ENCODE data around the gene SAP30L.

The SAP30L gene

GRCh38 chr5:154445422-154446194, at the start of gene SAP30L:
Gene SAP30L, plus strand, starts transcription at chr5:154445997. Its CDS starts 608 bp downstream, at chr5:154446605.
- DNase-seq = peak; percentile 97

GRCh38 chr5:154396128-154396527, 49.7 kb upstream of the SAP30L start:
- DNase-seq = no peak

- no peak for DNase-seq
Observed at GRCh38 chr5:154397652-154398406, 48.0 kb upstream of the SAP30L start.

- DNase-seq = no peak
Observed at GRCh38 chr5:154400678-154401077, 45.1 kb upstream of the SAP30L start.

GRCh38 chr5:154401355-154401754, 44.4 kb upstream of the SAP30L start:
- no peak for DNase-seq

- DNase-seq = no peak
Observed at GRCh38 chr5:154401931-154402330, 43.9 kb upstream of the SAP30L start.

GRCh38 chr5:154402611-154403010, 43.2 kb upstream of the SAP30L start:
- DNase-seq = no peak

- DNase-seq = no peak
Observed at GRCh38 chr5:154403234-154403633, 42.6 kb upstream of the SAP30L start.

GRCh38 chr5:154403776-154404387, 41.9 kb upstream of the SAP30L start:
- no peak for DNase-seq

GRCh38 chr5:154405078-154405792, 40.6 kb upstream of the SAP30L start:
- peak; percentile 79 for DNase-seq

- no peak for DNase-seq
Observed at GRCh38 chr5:154406231-154406630, 39.6 kb upstream of the SAP30L start.

GRCh38 chr5:154406826-154407225, 39.0 kb upstream of the SAP30L start:
- DNase-seq = no peak

GRCh38 chr5:154408811-154409210, 37.0 kb upstream of the SAP30L start:
- DNase-seq = no peak

GRCh38 chr5:154409230-154409840, 36.5 kb upstream of the SAP30L start:
- no peak for DNase-seq

- no peak for DNase-seq
Observed at GRCh38 chr5:154410008-154410407, 35.8 kb upstream of the SAP30L start.

GRCh38 chr5:154410786-154411185, 35.0 kb upstream of the SAP30L start:
- no peak for DNase-seq

- DNase-seq = no peak
Observed at GRCh38 chr5:154411338-154411737, 34.5 kb upstream of the SAP30L start.

- no peak for DNase-seq
Observed at GRCh38 chr5:154412316-154412715, 33.5 kb upstream of the SAP30L start.

GRCh38 chr5:154412925-154413324, 32.9 kb upstream of the SAP30L start:
- DNase-seq = no peak

- no peak for DNase-seq
Observed at GRCh38 chr5:154415114-154415513, 30.7 kb upstream of the SAP30L start.

GRCh38 chr5:154418344-154418820, 27.4 kb upstream of the SAP30L start:
- no peak for DNase-seq

- DNase-seq = no peak
Observed at GRCh38 chr5:154419236-154419635, 26.6 kb upstream of the SAP30L start.

- peak; percentile 63 for DNase-seq
Observed at GRCh38 chr5:154421868-154422267, 23.9 kb upstream of the SAP30L start.
